PC-3 (cell line): ENCODE results near the gene GTPBP2.

Source experiments
- CTCF ChIP-seq: fragments of 300-600 bp; sonication (generic); conservative IDR thresholded peaks from 2 replicates; pipeline ENCODE4 v1.5.1; 2017; ENCODE audit warnings: antibody characterized with exemption, low read depth, mild to moderate bottlenecking, low read length
- EZH2 ChIP-seq: fragments of 300-600 bp; sonication (generic); IDR thresholded peaks from one replicate; pipeline ENCODE4 v1.6.1; 2017; ENCODE audit warnings: antibody characterized with exemption, mild to moderate bottlenecking, low read length; ENCODE audit not compliant: unreplicated experiment
- EZH2phosphoT487 ChIP-seq: fragments of 300-600 bp; sonication (generic); IDR thresholded peaks from 2 replicates; pipeline ENCODE4 v1.6.1; 2018; ENCODE audit warnings: mild to moderate bottlenecking, antibody characterized with exemption, low read length, borderline replicate concordance

DNA sequence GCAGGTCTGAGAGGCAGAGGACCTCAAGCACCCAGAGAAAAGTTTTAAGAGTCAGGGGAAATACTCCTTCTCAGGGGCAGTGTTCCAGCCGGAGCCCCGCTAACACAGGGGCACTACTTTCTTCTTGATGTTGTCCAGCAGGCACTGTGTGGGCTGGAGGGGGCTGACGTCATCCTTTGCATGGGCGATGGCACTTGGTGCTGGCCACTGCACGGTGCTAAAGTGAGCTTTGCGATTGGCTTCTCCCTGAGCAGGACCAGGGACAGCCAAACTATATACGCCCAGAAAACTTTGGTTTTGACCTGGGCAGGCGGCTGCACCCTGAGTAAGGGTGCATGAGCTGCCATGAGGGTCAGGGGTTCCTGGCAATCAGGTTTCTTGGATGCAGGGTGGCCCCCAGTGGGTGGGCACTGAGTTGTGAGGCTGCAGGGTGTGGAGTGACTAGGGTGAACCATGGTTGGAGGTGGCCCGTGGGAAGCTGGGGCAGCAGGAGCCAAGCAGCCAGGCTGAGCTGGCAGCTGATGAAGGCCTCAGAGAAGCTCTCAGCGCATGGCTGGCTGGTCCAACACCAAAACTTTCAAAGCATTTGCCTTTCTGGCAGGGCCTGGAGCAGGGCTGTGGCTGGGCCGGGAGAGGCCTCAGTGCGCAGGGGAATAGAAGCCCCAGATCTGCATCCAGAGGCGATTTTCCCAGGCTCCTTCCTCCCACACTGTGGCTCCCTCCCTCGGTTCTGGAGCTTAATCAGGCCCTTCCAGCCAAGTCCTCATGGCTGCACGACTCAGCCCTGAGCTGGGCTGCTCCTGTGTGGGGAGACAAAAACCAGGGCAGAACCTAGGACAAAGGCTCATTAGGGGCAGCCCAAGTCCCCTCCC lies 40.2 kb upstream of the GTPBP2 start:
- no peak for TF ChIP-seq CTCF
- TF ChIP-seq EZH2phosphoT487: no peak
- TF ChIP-seq EZH2: no peak
